Endothelial cell of umbilical vein (primary cell): ENCODE data around the gene FOXO6. TPM values are rescaled to one million over a fixed set of nuclear protein-coding genes. Genes with fewer than 3 reads are reported as not detected.

Experiments used
- BruUV-seq: library from RNA; stranded (reverse); fragments of 400-500 nt; replicated peaks from 2 replicates; lab custom pipeline; 2021; lab: Mats Ljungman, UMichigan
- CTCF ChIA-PET: fragments of 300-600, 350-600 bp; sonication (Branson Sonifier 250); formaldehyde crosslinking; loops from one replicate; lab custom pipeline; 2021; ENCODE audit warnings: antibody characterized with exemption, inconsistent platforms; lab: Charles Lee
- POLR2A ChIA-PET: fragments of 300-600, 350-600 bp; sonication (Branson Sonifier 250); formaldehyde crosslinking; loops from one replicate; lab custom pipeline; 2021; ENCODE audit warnings: antibody characterized with exemption, inconsistent platforms; lab: Charles Lee
- DNase-seq: peaks from one replicate; pipeline ENCODE4 v3.0.0-alpha.2; 2011; ENCODE audit warnings: low read depth, low spot score
- FAIRE-seq: peaks from 2 replicates; lab custom pipeline; 2011; peaks lifted over from hg19 to GRCh38; lab: Jason Lieb, UNC
- H2AFZ ChIP-seq: 2 replicates; pipeline ENCODE4 v1.6.0; 2012; ENCODE audit warnings: low read depth, low read length, control low read depth, inconsistent platforms
- H3K27ac ChIP-seq: 2 replicates; pipeline ENCODE4 v1.5.1; 2011; ENCODE audit warnings: low read depth, mild to moderate bottlenecking, control low read depth, low read length, moderate library complexity; ENCODE audit not compliant: insufficient read depth
- H3K27me3 ChIP-seq, 2 experiments: 2 replicates each; pipeline versions ENCODE4 v1.6.0 to v1.6.1; 2011; ENCODE audit warnings: low read length in 2 of 2, mixed read lengths in 1 of 2; ENCODE audit not compliant: control insufficient read depth in 2 of 2, insufficient read depth in 2 of 2
- H3K36me3 ChIP-seq, 2 experiments: 2 replicates in 1 of 2; 3 replicates in 1 of 2; pipeline ENCODE4 v1.5.1; 2011; ENCODE audit warnings: low read length in 2 of 2, mild to moderate bottlenecking in 1 of 2, moderate library complexity in 1 of 2; ENCODE audit not compliant: control insufficient read depth in 2 of 2, insufficient read depth in 2 of 2; ENCODE audit errors: extremely low read depth in 1 of 2
- H3K4me1 ChIP-seq: 3 replicates; pipeline ENCODE4 v1.5.1; 2011; ENCODE audit warnings: mild to moderate bottlenecking, low read length; ENCODE audit not compliant: control insufficient read depth, insufficient read depth; ENCODE audit errors: extremely low read depth
- H3K4me2 ChIP-seq: 2 replicates; pipeline ENCODE4 v1.6.1; 2011; ENCODE audit warnings: low read length, control low read depth, mixed read lengths; ENCODE audit not compliant: insufficient read depth
- H3K4me3 ChIP-seq, 3 experiments: fragments of 200-600 bp in 1 of 3; sonication (generic), shearing (Covaris generic) in 1 of 3; replicated peaks in 1 of 3; 2 replicates each; pipeline ENCODE4 v1.5.1; 2011 to 2016; ENCODE audit warnings: control low read depth in 3 of 3, low read length in 3 of 3, mild to moderate bottlenecking in 2 of 3, inconsistent platforms in 1 of 3, low read depth in 1 of 3, moderate library complexity in 1 of 3; ENCODE audit not compliant: insufficient read depth in 1 of 3
- H3K79me2 ChIP-seq: 2 replicates; pipeline ENCODE4 v1.6.0; 2012; ENCODE audit warnings: low read length, inconsistent platforms; ENCODE audit not compliant: control insufficient read depth, insufficient read depth
- H3K9ac ChIP-seq: replicated peaks from 2 replicates; pipeline ENCODE3; 2011; ENCODE audit warnings: low read length, control low read depth; ENCODE audit not compliant: insufficient read depth; ENCODE audit errors: extremely low read depth
- H3K9me1 ChIP-seq: replicated peaks from 3 replicates; pipeline ENCODE4 v1.6.0; 2011; ENCODE audit warnings: mild to moderate bottlenecking, low read length; ENCODE audit not compliant: control insufficient read depth, insufficient read depth; ENCODE audit errors: extremely low read depth
- H3K9me3 ChIP-seq: replicated peaks from 2 replicates; pipeline ENCODE4 v1.5.1; 2012; ENCODE audit warnings: low read length, inconsistent platforms; ENCODE audit not compliant: control insufficient read depth, insufficient read depth
- H4K20me1 ChIP-seq: replicated peaks from 2 replicates; pipeline ENCODE3; 2011; ENCODE audit warnings: mild to moderate bottlenecking, low read length; ENCODE audit not compliant: control insufficient read depth, insufficient read depth; ENCODE audit errors: extremely low read depth
- CTCF ChIP-seq, 2 donors: IDR thresholded peaks; 1 replicate in 1 of 2; 2 replicates in 1 of 2; pipeline ENCODE4 v1.5.1; 2011; ENCODE audit warnings: low read length in 2 of 2, mild to moderate bottlenecking in 2 of 2, moderate library complexity in 2 of 2, control low read depth in 1 of 2, inconsistent platforms in 1 of 2, low read depth in 1 of 2; ENCODE audit not compliant: insufficient read depth in 1 of 2; ENCODE audit errors: extremely low read depth in 1 of 2
- EZH2 ChIP-seq: IDR thresholded peaks from 2 replicates; pipeline ENCODE4 v1.6.1; 2012; ENCODE audit warnings: borderline replicate concordance, low read depth, mild to moderate bottlenecking, moderate library complexity, low read length, inconsistent platforms; ENCODE audit not compliant: severe bottlenecking
- FOS ChIP-seq: IDR thresholded peaks from 2 replicates; pipeline ENCODE4 v1.6.1; 2011; ENCODE audit warnings: mild to moderate bottlenecking, low read length, moderate library complexity, borderline replicate concordance; ENCODE audit not compliant: insufficient read depth
- GATA2 ChIP-seq: IDR thresholded peaks from 2 replicates; pipeline ENCODE4 v1.7.0; 2011; ENCODE audit warnings: low read depth, mild to moderate bottlenecking, moderate library complexity, mixed read lengths, low read length; ENCODE audit not compliant: insufficient read length, insufficient read depth
- JUN ChIP-seq: IDR thresholded peaks from 2 replicates; pipeline ENCODE4 v1.6.1; 2011; ENCODE audit warnings: borderline replicate concordance, low read depth; ENCODE audit not compliant: insufficient read length, insufficient read depth
- MAX ChIP-seq: IDR thresholded peaks from 2 replicates; pipeline ENCODE4 v1.6.1; 2011; ENCODE audit not compliant: insufficient read depth, insufficient read length
- POLR2A ChIP-seq: IDR thresholded peaks from 2 replicates; pipeline ENCODE4 v1.6.1; 2012; ENCODE audit warnings: low read depth, mild to moderate bottlenecking, control low read depth, low read length
- POLR2AphosphoS5 ChIP-seq: IDR thresholded peaks from 2 replicates; pipeline ENCODE4 v1.6.1; 2012; ENCODE audit warnings: low read depth, mild to moderate bottlenecking, control low read depth, low read length, moderate library complexity; ENCODE audit not compliant: insufficient read depth
- dilution Hi-C: fragments of 300-500 bp; cut with MboI; formaldehyde crosslinking; loops from one replicate; pipeline ENCODE4 v1.15.0; 2019; ENCODE audit warnings: low sequenced_read_pairs; ENCODE audit not compliant: extremely low pct_ligation_motif_present
- intact Hi-C: fragments of 100-400 bp; cut with micrococcal nuclease; formaldehyde crosslinking; loops from one replicate; pipeline ENCODE4 v1.10.0; 2022
- polyA plus RNA-seq, 4 experiments: library from polyadenylated mRNA; depleted of rRNA in 3 of 4; stranded (reverse) in 3 of 4; unstranded in 1 of 4; fragments of >200 nt; gene quantifications; 2 replicates each; pipeline versions ENCODE4 v1.2.1 to v1.2.3, GENCODE V29; 2011 to 2012; ENCODE audit warnings: missing spikeins in 1 of 4
- total RNA-seq: library from RNA; stranded (reverse); gene quantifications from 2 replicates; pipeline ENCODE4 v1.2.3, GENCODE V29; 2021

The FOXO6 gene
- total and polyA plus RNA-seq, 2 donors (not counting 3 experiments of a cell fraction or from before 2014, with no cell fraction given) = 0.04 to 0.38 TPM

GRCh38 chr1:41347276-41347675 is 14.0 kb upstream of the FOXO6 start:
- Histone ChIP-seq H3K79me2 (no peaks in the 10 kb centered on the region), H2AFZ (no peak overlapping the region), H3K36me3 (no peaks in the 10 kb centered on the region), H3K9me1 (no peaks in the 10 kb centered on the region), H3K4me2 (no peak overlapping the region), H3K4me3 (no peak overlapping the region), H3K9ac (no peak overlapping the region), H3K4me1 (peaks cover 2% of the 10 kb centered on the region), H3K27me3 (peaks cover 0 to 7% of the 10 kb centered on the region in 2 experiments), H3K9me3 (no peaks in the 10 kb centered on the region), H4K20me1 (no peaks in the 10 kb centered on the region), H3K27ac (no peak overlapping the region)
- BruUV-seq = no TSS peak
- DNase-seq (no peak), FAIRE-seq (no peak)
- ChIA-PET POLR2A (no interaction called here), CTCF (interaction anchor here (2.3 kb wide), 1 partner anchor 16 kb away, joined by 6 read pairs; no protein-coding TSS in a partner anchor)
- dilution Hi-C loops (no loop called here), intact Hi-C loops (no loop called here)
- TF ChIP-seq POLR2AphosphoS5 = no peak
- no peak for TF ChIP-seq POLR2A
- TF ChIP-seq JUN = no peak
- TF ChIP-seq EZH2 = no peak
- no peak for TF ChIP-seq CTCF (IDR thresholded peaks at IDR 0.05; ENCODE audit: extremely low read depth in 1 of 2, insufficient read depth in 1 of 2, low read depth in 1 of 2, low read length in 2 of 2)
- no peak for TF ChIP-seq FOS
- TF ChIP-seq GATA2 = no peak
- TF ChIP-seq MAX = no peak
